SU-DHL-6 (cell line): ENCODE data around the gene SLC41A3.
"Not testable (repeated sequence)": the region's sequence is repeated elsewhere in the genome, so short reads cannot be mapped to it uniquely, and the experiment has no call there.

Experiments
- CTCF ChIP-seq: fragments of 200-600 bp; sonication (generic); IDR thresholded peaks from one replicate; pipeline ENCODE4 v1.5.1; 2017; ENCODE audit warnings: antibody characterized with exemption, mild to moderate bottlenecking, low read length, moderate library complexity; ENCODE audit not compliant: insufficient read depth, poor library complexity, severe bottlenecking
- EZH2phosphoT487 ChIP-seq: fragments of 200-600 bp; sonication (generic), shearing (Covaris generic); conservative IDR thresholded peaks from 2 replicates; pipeline ENCODE4 v1.6.1; 2018; ENCODE audit warnings: mild to moderate bottlenecking, antibody characterized with exemption, low read length, moderate library complexity, mixed read lengths

- not testable (repeated sequence) for TF ChIP-seq CTCF, EZH2phosphoT487
Measured at GRCh38 chr3:125977104-125977503, 106.8 kb downstream of the SLC41A3 start.
